ENCODE measurements around the gene ETV4. TPM values are rescaled to one million over a fixed set of nuclear protein-coding genes. Genes with fewer than 3 reads are reported as not detected.

Gene ETV4
- total and polyA plus RNA-seq, 2 of the 13 experiments (the other 11 are each of a cell fraction or from before 2014, with no cell fraction given) = 128 to 330 TPM

DNA sequence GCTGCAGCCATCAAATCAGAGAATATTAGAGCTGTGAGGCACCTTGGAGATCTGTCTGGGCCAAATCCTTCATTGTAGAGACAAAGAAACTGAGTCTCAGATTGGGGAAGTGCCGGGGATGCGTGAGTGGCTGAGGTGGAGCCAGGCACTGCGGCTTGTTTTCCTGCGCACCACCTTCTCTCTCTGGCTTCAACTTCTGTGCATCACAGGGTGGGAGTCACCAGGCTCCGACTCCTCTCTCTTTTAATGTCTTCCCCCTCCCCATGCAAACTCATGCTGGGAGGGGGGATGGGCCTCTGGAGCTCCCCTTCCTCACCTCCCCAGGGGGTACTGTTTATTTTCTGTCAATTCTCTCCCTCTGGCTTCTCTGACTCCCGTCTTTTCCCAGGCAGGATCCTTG lies 8.7 kb upstream of the ETV4 start (continued):
- no peak for TF ChIP-seq ZNF207 (IDR thresholded peaks at IDR 0.05; ENCODE audit: borderline replicate concordance)
- TF ChIP-seq, protein P1, sequence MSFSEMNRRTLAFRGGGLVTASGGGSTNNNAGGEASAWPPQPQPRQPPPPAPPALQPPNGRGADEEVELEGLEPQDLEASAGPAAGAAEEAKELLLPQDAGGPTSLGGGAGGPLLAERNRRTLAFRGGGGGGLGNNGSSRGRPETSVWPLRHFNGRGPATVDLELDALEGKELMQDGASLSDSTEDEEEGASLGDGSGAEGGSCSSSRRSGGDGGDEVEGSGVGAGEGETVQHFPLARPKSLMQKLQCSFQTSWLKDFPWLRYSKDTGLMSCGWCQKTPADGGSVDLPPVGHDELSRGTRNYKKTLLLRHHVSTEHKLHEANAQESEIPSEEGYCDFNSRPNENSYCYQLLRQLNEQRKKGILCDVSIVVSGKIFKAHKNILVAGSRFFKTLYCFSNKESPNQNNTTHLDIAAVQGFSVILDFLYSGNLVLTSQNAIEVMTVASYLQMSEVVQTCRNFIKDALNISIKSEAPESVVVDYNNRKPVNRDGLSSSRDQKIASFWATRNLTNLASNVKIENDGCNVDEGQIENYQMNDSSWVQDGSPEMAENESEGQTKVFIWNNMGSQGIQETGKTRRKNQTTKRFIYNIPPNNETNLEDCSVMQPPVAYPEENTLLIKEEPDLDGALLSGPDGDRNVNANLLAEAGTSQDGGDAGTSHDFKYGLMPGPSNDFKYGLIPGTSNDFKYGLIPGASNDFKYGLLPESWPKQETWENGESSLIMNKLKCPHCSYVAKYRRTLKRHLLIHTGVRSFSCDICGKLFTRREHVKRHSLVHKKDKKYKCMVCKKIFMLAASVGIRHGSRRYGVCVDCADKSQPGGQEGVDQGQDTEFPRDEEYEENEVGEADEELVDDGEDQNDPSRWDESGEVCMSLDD (CRISPR knock-in tag; IDR thresholded peaks at IDR 0.05; ENCODE audit: borderline replicate concordance) = no peak
- TF ChIP-seq, protein P2, sequence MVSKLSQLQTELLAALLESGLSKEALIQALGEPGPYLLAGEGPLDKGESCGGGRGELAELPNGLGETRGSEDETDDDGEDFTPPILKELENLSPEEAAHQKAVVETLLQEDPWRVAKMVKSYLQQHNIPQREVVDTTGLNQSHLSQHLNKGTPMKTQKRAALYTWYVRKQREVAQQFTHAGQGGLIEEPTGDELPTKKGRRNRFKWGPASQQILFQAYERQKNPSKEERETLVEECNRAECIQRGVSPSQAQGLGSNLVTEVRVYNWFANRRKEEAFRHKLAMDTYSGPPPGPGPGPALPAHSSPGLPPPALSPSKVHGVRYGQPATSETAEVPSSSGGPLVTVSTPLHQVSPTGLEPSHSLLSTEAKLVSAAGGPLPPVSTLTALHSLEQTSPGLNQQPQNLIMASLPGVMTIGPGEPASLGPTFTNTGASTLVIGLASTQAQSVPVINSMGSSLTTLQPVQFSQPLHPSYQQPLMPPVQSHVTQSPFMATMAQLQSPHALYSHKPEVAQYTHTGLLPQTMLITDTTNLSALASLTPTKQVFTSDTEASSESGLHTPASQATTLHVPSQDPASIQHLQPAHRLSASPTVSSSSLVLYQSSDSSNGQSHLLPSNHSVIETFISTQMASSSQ (IDR thresholded peaks at IDR 0.05; ENCODE audit: low read depth) = no peak
- TF ChIP-seq, protein P2 (CRISPR knock-in tag; IDR thresholded peaks at IDR 0.05; ENCODE audit: borderline replicate concordance) = no peak

DNA sequence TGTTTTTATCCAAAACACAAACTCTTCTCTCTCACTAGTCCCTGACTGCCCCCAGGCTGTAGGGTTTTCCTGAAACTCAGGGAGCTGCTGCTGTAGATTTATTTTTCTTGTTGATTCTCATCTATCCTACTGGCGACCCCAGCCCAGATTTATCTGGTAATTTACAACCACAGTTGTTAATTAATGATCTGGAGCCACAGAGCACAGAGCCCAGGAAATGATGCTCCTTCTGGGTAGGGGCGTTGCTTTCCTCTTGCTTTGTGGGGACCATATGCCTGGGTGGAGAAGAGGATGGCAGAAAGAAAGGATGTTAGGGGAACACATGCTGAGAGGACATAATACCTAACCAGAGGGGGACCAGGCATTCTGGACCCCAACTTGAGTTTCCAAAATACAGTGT lies 7.4 kb upstream of the ETV4 start:
- in situ Hi-C loops (cut with HindIII; ENCODE audit: extremely low pct_ligation_motif_present, low pct_unique_long_range_greater_than_20kb) = no loop called here
- BruUV-seq (replicated peaks) = no TSS peak
- FAIRE-seq = no peak
- TF ChIP-seq, protein P3, sequence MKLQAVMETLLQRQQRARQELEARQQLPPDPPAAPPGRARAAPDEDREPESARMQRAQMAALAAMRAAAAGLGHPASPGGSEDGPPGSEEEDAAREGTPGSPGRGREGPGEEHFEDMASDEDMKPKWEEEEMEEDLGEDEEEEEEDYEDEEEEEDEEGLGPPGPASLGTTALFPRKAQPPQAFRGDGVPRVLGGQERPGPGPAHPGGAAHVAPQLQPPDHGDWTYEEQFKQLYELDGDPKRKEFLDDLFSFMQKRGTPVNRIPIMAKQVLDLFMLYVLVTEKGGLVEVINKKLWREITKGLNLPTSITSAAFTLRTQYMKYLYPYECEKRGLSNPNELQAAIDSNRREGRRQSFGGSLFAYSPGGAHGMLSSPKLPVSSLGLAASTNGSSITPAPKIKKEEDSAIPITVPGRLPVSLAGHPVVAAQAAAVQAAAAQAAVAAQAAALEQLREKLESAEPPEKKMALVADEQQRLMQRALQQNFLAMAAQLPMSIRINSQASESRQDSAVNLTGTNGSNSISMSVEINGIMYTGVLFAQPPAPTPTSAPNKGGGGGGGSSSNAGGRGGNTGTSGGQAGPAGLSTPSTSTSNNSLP (IDR thresholded peaks at IDR 0.05; ENCODE audit: low read depth, low read length) = no peak
- TF ChIP-seq ZFP41 (CRISPR knock-in tag; IDR thresholded peaks at IDR 0.05; ENCODE audit: borderline replicate concordance) (no peak), MYC (CRISPR knock-in tag; IDR thresholded peaks at IDR 0.05; ENCODE audit: borderline replicate concordance) (no peak)
- TF ChIP-seq, protein P4, sequence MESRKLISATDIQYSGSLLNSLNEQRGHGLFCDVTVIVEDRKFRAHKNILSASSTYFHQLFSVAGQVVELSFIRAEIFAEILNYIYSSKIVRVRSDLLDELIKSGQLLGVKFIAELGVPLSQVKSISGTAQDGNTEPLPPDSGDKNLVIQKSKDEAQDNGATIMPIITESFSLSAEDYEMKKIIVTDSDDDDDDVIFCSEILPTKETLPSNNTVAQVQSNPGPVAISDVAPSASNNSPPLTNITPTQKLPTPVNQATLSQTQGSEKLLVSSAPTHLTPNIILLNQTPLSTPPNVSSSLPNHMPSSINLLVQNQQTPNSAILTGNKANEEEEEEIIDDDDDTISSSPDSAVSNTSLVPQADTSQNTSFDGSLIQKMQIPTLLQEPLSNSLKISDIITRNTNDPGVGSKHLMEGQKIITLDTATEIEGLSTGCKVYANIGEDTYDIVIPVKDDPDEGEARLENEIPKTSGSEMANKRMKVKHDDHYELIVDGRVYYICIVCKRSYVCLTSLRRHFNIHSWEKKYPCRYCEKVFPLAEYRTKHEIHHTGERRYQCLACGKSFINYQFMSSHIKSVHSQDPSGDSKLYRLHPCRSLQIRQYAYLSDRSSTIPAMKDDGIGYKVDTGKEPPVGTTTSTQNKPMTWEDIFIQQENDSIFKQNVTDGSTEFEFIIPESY (CRISPR knock-in tag; IDR thresholded peaks at IDR 0.05) = 0 out of 2 replicates have a peak, but pooled peaks have one; percentile 5

More for the DNA sequence above, 7.4 kb upstream of the ETV4 start:
- peaks cover 96% of the 10 kb centered on the region for H3K4me1 ChIP-seq (ENCODE audit: insufficient read depth, low read length)
- H3K4me3 ChIP-seq (replicated peaks in 1 of 3; ENCODE audit: insufficient read depth in 1 of 3, low read depth in 2 of 3, low read length in 3 of 3) = no peak overlapping the region
- H4K20me1 ChIP-seq (ENCODE audit: insufficient read depth, low read length) = no peaks in the 10 kb centered on the region
- H3K36me3 ChIP-seq (replicated peaks in 1 of 2; ENCODE audit: control insufficient read depth in 1 of 2, insufficient read depth in 2 of 2, low read length in 2 of 2) = no peaks in the 10 kb centered on the region
- peak overlapping the region; percentile 50 for H3K4me2 ChIP-seq (ENCODE audit: low read depth, low read length)
- H3K27me3 ChIP-seq (ENCODE audit: control insufficient read depth in 1 of 2, insufficient read depth in 2 of 2, low read length in 2 of 2) = no peaks in the 10 kb centered on the region
- H2AFZ ChIP-seq (ENCODE audit: low read length) = no peak overlapping the region
- ATAC-seq (no peak), DNase-seq (ENCODE audit: low spot score) (no peak)
- ChIA-PET POLR2A (interaction anchor here (1.0 to 28.7 kb wide), 5 partner anchors 7 to 21 kb away, joined by 5 to 1546 read pairs (median 23); partner anchors contain the start of gene ETV4), CTCF (ENCODE audit: low intra/inter-chr PET ratio, low total read pairs) (no interaction called here)
- H3K9me3 ChIP-seq (ENCODE audit: low read length) = no peaks in the 10 kb centered on the region
- intact Hi-C loops (cut with micrococcal nuclease; ENCODE audit: unreplicated experiment) = no loop called here
- WGBS (ENCODE audit: low lambda C conversion rate) = 59% methylated on average over 2 of the region's 2 CpGs
- peak overlapping the region; percentile 13; the same call in 1 of the 2 replicates for H3K9ac ChIP-seq (ENCODE audit: insufficient read depth, low read depth, low read length)
- peak overlapping the region; percentile 72 for H3K27ac ChIP-seq (ENCODE audit: extremely low read length, insufficient read depth, low read length)
- H3K79me2 ChIP-seq (ENCODE audit: insufficient read depth, low read length) = no peaks in the 10 kb centered on the region
